Lower leg skin (tissue), 3 donors: ENCODE data around the gene NSD1.

Experiments used
- POLR2A ChIP-seq, 2 donors: fragments of 450-650 bp; IDR thresholded peaks; one replicate each; pipeline ENCODE4 v1.6.1; 2016 to 2017; ENCODE audit warnings: antibody characterized with exemption in 2 of 2, mild to moderate bottlenecking in 1 of 2, moderate library complexity in 1 of 2
- TF ChIP-seq, protein P1 (sequence below), 3 donors: fragments of 450-650 bp; IDR thresholded peaks; one replicate each; pipeline ENCODE4 v1.5.1; 2016; ENCODE audit warnings: antibody characterized with exemption in 3 of 3, mild to moderate bottlenecking in 3 of 3, moderate library complexity in 2 of 3

DNA sequence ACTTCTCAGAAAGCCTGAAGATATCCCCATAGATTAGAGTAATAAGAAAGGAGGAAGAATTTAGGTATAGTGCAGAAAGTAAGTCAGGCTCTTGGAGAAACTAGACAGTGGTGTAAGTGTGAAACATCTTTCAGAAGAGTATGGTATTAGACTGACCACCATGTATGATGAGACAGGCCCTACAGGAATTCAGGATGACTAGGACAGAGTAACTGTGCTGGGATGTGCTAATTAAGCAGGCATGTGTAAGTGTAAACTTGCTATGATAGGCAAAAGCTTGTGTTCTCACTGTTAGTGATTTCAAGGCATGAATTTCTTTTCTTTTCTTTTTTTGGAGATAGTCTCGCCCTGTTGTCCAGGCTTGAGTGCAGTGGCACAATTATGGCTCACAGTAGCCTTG lies 99.2 kb downstream of the NSD1 start:
- TF ChIP-seq POLR2A (IDR thresholded peaks at IDR 0.05), result no peak
- TF ChIP-seq, protein P1, sequence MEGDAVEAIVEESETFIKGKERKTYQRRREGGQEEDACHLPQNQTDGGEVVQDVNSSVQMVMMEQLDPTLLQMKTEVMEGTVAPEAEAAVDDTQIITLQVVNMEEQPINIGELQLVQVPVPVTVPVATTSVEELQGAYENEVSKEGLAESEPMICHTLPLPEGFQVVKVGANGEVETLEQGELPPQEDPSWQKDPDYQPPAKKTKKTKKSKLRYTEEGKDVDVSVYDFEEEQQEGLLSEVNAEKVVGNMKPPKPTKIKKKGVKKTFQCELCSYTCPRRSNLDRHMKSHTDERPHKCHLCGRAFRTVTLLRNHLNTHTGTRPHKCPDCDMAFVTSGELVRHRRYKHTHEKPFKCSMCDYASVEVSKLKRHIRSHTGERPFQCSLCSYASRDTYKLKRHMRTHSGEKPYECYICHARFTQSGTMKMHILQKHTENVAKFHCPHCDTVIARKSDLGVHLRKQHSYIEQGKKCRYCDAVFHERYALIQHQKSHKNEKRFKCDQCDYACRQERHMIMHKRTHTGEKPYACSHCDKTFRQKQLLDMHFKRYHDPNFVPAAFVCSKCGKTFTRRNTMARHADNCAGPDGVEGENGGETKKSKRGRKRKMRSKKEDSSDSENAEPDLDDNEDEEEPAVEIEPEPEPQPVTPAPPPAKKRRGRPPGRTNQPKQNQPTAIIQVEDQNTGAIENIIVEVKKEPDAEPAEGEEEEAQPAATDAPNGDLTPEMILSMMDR (IDR thresholded peaks at IDR 0.05), result no peak
